Effector CD4-positive, alpha-beta T cell (primary cell): ENCODE results near the gene RIN3.

ENCODE experiments used
- DNase-seq: peaks from one replicate; pipeline ENCODE4 v3.0.0-alpha.2; 2020

RIN3 gene

GRCh38 chr14:92603309-92604242 lies 90.0 kb downstream of the RIN3 start:
- DNase-seq = peak; percentile 25

- no peak for DNase-seq
These were observed 91.8 kb downstream of the RIN3 start for GRCh38 chr14:92605274-92605940.

GRCh38 chr14:92607251-92607650 lies 93.7 kb downstream of the RIN3 start:
- DNase-seq = no peak

GRCh38 chr14:92607702-92608429 lies 94.3 kb downstream of the RIN3 start:
- no peak for DNase-seq

- DNase-seq = no peak
These were observed 96.4 kb downstream of the RIN3 start for GRCh38 chr14:92609955-92610354.

GRCh38 chr14:92610849-92611271 lies 97.3 kb downstream of the RIN3 start:
- DNase-seq = no peak

- DNase-seq = peak; percentile 53
These were observed 99.6 kb downstream of the RIN3 start for GRCh38 chr14:92613008-92613658.

GRCh38 chr14:92613681-92614260 lies 100.2 kb downstream of the RIN3 start:
- DNase-seq = no peak

- peak; percentile 58 for DNase-seq
These were observed 101.9 kb downstream of the RIN3 start for GRCh38 chr14:92615451-92615850.

GRCh38 chr14:92616178-92616577 lies 102.6 kb downstream of the RIN3 start:
- DNase-seq = no peak

- DNase-seq = no peak
These were observed 104.0 kb downstream of the RIN3 start for GRCh38 chr14:92617581-92617980.

GRCh38 chr14:92619671-92620456 lies 106.3 kb downstream of the RIN3 start:
- no peak for DNase-seq

GRCh38 chr14:92622311-92622710 lies 108.7 kb downstream of the RIN3 start:
- DNase-seq = no peak

GRCh38 chr14:92624764-92625163 lies 111.2 kb downstream of the RIN3 start:
- DNase-seq = no peak

GRCh38 chr14:92625213-92625612 lies 111.6 kb downstream of the RIN3 start:
- DNase-seq = no peak

- no peak for DNase-seq
These were observed 112.5 kb downstream of the RIN3 start for GRCh38 chr14:92626041-92626440.

GRCh38 chr14:92627707-92628215 lies 114.2 kb downstream of the RIN3 start:
- DNase-seq = no peak

- no peak for DNase-seq
These were observed 115.1 kb downstream of the RIN3 start for GRCh38 chr14:92628636-92629035.

- no peak for DNase-seq
These were observed 116.8 kb downstream of the RIN3 start for GRCh38 chr14:92630367-92630766.

- no peak for DNase-seq
These were observed 117.5 kb downstream of the RIN3 start for GRCh38 chr14:92631098-92631497.

- DNase-seq = no peak
These were observed 119.1 kb downstream of the RIN3 start for GRCh38 chr14:92632546-92633273.
